GM18909 (cell line): ENCODE data around the gene ARL8A.
"Not testable (repeated sequence)": the region's sequence is repeated elsewhere in the genome, so short reads cannot be mapped to it uniquely, and the experiment has no call there.

Experiments
- ATAC-seq: cut with Tn5 transposase; IDR thresholded peaks from one replicate; pipeline ENCODE4 v1.9.1; 2021; ENCODE audit warnings: mild to moderate bottlenecking; ENCODE audit not compliant: unreplicated experiment, poor library complexity

Gene ARL8A

DNA sequence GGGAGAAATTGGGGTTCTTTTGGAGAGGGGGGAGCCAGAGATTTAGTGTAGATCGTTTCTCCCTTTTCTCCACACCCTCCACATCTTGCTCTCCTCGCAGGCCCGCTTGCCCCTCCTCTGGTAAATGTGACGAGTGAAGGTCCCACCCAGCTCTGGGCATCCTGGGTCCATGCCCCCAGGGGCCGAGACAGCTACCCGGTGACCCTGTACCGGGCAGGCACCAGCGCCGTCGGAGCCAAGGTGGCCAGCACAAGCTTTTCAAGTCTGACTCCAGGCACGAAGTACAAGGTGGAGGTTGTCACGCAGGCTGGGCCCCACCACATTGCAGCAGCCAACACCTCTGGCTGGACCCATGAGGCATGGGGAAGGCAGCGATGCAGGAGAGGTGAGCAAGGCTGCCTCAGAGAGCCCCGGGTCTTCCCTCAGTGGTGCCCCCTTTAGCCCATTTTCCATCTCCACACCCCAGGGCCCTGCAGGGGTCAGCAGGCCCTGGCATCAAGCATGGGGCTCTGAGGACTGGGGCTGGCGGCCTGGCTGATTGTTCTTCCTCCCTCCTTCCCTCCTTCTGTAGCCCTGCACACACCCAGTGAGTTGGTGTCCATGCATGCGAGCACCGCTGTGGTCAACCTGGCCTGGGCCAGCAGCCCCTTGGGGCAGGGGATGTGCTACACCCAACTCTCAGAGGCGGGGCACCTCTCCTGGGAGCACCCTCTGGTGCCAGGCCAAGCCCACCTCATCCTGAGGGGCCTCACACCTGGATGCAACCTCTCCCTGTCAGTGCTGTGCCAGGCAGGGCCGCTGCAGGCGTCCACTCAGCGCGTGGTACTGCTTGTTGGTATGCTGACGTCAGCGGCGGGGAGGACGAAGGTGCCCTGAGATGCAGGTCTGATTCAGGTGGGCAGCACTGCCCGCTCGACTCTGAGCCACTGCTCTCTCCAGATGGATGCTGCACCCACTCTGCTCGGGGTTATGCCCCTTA, 32.7 kb upstream of the ARL8A start:
- no peak for ATAC-seq

DNA sequence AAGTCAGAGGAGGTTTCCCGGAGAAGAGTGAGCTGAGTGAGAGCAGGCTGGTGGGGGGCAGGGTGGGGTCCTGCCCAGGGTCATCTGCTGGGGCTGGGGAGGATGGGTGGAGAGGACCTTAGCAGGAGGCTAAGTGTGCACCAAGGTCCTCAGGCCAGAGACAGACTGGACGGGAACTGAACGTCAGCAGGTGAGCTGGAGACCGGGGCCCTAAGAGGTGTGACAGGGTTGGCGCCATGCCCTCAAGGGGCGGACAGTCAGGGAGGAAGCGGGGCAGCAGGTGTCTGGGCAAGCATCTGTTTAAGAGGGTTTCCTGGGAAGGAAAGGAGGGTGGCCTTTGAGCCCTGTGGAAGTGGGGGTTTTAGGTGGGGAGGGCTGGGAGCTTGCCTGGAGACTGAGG, 29.5 kb upstream of the ARL8A start:
- no peak for ATAC-seq

DNA sequence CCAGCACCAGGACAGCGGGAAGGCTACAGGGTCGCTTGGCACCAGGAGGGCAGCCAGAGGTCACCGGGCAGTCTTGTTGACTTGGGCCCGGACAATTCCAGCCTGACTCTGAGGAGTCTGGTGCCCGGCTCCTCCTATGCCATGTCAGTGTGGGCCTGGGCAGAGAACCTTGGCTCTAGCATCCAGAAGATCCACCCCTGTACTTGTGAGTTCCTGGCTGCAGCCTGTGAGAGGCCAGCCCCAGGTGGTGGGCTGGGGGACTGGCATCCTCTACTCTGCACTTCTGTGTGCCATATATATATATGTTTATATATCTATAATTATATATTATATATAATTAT, 27.4 kb upstream of the ARL8A start:
- ATAC-seq, result no peak

DNA sequence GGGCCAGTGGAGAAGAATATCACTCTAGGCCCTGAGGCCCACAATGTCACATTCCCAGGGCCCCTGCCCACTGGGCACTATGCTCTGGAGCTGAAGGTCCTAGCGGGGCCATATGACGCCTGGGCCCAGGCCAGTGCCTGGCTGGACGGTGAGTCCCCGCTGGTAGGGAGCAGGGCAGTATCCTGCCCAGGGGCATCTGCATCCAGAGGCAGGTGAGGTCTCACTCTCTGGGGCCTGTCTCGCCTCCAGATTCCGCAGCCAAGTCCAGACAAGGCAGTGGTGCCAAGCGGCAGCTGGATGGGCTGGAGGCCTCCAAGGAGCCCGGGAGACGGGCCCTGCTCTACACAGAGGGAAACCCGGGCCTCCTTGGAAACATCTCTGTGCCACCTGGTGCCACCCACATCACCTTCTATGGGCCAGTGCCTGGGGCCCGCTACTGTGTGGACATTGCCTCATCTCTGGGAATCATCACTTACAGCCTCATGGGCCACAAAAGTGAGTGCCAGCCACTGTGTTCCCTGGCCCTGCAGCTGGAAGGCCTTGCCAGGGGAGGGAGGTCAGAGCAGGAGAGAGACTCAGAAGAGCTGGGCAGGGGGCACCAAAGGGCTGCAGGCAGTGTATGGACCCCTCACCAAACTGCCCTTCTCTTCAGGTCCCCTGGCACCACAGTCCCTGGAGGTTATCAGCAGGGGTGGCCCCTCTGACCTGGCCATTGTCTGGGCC, 26.9 kb upstream of the ARL8A start:
- ATAC-seq, result no peak

DNA sequence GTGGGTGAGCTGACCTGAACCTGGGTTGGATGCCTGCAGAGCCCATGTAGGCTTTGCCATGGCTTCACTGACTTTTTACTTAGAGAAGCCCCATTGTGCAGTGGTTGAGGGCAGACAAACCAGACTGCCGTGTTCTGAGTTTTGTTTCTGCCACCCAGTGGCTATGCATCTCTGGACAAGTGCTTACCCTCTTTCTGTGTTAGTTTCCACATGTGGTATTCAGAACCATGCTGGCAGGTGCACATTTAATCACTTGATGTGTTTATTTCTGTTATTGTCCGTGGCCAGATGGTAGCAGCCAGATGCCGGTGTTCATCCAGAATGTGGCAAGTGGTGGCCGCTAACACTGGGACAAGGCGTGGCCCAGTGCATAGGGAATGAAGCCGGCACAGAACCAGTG, 26.2 kb upstream of the ARL8A start:
- no peak for ATAC-seq

DNA sequence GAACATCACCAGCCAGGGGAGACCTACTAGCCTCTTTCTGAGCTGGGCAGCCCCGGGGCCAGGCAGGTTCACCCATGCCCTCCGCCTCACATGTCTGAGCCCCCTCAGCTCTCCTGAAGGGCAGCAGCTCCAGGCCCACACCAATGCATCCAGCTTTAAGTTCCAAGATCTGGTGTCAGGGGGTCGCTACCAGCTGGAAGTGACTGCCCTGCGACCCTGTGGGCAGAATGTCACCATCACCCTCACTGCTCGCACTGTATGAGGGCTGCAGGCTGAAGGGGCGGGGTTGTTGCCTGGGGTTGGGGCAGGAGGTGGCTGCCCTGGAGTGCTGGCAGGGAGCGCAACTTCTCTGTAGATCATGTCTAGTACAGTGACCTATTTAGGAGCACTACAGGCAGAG, 24.3 kb upstream of the ARL8A start:
- ATAC-seq, result no peak

DNA sequence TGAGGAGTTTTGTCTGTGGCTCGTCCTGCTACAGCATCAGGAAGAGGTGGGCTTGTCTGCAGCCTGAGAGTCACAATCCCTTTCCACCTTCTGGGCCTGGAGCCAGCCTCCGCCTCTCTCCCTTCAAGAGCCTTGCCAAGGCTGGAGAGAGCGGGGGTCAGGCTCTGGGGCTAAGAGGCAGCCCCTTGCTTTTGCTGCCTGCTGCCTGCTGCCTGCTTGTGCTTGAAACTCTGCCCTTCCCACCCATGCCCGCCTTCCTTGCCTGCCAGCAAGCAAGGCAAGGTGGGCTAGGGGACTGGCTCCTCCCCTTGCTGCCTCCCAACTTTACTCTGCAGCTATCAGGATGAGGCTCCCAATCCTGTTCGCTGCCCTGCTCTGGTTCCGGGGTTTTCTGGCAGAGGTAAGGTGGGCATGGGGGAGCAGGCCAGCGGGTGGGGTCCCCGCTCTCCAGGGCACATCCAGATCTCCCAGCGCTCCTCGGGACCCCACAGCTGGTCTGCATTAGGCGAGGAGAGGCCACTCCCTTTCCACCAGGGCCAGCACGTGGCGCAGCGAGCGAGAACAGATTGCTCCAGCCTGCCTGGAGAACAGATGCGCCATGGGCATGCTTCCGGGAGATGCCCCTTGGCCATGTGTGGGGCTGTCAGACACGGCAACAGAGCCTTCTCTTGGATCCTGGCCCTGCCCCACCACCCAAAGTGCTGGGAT, 23.3 kb upstream of the ARL8A start:
- no peak for ATAC-seq

DNA sequence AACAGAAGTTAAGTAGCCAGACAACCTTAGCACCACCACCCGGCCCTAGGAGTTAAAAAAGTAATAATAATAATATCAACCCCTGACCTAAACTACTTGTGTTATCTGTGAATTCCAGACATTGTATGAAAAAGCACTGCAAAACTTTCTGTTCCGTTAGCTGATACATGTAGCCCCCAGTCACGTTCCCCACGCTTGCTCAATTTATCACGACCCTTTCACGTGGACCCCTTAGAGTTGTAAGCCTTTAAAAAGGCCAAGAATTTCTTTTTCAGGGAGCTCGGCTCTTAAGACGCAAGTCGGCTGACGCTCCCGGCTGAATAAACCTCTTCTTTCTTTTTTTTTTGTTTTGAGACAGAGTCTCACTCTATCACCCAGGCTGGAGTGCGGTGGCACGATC, 22.5 kb upstream of the ARL8A start:
- ATAC-seq, result not testable (repeated sequence)

DNA sequence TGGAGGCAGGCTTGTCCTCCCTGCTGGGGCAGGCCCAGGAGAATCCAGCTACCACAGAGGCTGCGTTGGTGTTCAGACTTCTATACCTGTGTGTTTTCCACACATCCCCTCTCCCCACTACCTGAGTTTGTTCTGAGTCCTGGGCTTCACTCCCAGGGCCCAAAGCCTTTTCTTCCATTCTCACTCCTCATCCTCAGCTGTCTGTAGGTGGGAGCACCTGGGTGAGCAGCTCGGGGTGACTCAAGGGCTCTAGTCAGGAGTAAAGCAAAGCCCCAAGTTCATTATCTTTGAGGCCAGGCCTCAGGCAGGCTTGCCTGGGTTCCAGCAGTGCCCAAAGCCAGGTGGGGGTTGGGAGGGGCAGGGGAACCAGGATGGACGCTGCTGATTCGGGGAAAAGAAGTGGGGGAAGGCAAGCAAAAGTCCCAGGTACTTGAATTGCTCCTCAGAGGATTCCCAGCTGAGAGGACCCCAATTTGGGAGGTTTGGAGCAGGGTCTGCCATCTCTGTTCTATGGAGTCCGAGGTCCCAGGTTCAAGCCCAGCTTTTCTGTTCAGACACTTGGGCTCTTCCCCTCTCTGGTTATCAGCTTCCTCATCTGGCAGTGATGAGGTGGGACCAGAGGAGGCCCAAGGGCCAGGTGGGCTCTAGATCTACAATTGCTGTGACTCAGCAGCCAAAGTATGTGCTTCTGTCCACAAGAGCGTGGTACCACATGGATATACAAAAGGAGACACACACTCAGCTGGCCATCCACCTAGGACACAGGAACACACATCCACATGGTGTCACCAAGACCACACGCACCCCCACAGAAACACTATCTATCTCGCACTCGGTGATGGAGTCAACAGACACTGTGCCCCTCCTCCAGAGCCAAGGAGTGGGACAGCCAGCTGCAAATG, 21.7 kb upstream of the ARL8A start:
- ATAC-seq, result no peak

DNA sequence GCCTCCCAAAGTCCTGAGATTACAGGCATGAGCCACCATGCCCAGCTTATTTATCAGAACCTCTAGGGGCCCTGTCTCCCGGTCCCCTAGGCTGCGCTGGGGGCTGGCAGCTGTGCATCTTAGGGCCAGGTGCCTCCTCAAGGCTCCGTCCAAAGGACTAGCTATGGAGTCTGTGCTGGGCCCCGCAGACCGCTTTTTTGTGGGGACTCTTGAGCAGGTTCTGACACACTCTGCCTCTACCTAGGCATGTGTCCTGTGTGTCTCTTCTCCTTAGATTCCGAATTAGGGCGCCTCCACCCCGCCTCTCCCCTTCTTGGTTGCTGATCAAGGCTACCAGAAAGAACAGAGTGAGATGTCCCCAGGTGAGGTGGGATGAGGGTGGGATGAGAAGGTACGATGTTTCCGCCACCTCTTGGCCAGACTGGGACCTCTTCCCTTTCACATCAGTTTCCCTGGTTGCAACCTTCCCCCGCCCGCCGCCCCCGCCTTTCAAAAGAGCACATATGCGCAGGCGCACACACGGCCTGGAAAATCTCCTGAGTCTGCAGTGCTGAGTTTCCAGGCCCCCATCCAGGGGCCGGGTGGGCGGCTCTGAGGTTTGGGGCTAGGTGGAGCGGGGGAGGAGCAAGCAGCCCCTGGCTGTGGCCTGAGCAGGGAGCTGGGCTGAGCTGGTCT, 20.9 kb upstream of the ARL8A start:
- no peak for ATAC-seq

DNA sequence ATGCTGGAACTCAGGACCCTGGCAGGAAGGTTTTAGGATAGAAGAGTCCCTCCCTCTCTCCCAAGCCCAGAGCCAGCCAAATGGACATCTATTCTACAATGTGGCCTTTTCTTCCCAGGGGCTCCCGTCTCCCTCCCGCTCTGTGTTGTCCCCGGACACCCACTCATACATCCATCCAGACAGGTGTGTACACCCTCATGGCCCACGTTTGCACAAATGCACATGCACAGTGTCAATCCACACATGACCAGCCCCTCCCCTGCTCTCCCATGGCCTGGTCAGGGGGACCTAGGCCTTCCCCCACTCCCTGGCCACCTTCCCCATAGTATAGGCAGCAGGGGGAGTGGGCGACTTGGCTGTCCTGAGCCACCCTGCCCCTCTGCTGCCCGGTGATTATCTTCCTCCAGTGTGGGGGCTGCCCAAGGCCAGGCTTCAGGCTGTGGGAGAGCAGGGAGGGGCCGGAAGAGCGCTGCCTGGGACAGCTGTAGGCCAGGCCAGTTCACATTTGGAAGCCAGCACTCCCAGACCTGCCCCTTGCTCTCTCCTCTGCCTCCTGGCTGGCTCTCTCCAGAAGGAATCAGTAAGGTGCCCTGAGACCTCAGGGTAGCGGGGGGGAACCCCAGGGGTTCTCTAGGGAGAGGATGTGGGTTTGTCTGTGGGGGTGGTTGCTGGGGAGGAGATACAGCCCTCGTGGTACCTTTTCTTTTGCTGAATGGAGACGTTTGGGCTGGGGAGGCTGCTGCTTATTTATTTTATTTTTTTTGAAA, 19.9 kb upstream of the ARL8A start:
- peak; percentile 45 for ATAC-seq

DNA sequence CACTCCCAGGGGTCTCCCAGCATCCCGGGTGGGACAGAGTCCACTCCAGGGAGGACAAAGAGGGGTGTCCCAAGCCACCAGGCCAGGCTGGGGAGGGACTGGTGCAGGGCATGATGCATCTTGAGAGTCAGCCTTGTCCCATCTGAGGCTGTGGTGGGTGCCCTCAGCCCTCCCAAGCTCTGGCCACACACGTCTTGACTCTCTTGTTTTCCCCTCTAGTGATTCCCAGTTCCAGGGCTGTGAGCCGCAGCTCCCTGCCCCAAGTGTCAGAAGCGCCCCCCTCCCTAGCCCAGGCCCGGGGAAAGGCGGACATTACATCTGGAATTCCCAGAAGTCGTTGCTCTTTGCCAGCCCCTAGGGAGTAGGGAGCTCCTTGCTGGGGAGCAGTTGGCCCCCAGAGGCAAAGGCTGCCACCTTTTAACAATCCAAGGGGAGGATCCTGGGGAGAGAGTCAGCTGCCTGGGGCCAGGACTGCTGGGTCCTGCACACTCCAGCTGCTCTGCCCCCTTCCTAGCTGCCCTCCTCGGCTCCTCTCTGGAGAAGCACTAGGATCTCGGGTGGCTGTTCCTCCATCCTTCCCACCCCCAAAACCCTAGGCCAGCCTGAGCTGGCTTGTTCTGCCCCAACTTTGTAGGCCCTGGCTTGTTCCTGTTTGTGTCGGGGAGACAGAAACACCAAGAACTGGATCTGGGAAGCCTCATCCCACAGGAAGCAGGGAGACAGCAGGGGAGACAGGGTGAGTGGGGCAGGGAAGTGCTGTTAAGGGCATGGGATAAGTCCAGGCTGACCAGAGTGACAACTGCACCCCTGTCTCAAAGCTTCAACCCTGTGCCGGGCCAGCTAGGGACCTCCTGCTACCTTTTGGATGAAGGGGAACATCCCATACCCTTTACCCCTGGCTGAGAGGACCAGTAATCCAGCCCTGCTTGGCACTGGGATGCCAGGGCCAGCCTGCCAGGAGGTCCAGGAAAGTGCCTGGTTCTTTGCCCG, 19.0 kb upstream of the ARL8A start:
- no peak for ATAC-seq

DNA sequence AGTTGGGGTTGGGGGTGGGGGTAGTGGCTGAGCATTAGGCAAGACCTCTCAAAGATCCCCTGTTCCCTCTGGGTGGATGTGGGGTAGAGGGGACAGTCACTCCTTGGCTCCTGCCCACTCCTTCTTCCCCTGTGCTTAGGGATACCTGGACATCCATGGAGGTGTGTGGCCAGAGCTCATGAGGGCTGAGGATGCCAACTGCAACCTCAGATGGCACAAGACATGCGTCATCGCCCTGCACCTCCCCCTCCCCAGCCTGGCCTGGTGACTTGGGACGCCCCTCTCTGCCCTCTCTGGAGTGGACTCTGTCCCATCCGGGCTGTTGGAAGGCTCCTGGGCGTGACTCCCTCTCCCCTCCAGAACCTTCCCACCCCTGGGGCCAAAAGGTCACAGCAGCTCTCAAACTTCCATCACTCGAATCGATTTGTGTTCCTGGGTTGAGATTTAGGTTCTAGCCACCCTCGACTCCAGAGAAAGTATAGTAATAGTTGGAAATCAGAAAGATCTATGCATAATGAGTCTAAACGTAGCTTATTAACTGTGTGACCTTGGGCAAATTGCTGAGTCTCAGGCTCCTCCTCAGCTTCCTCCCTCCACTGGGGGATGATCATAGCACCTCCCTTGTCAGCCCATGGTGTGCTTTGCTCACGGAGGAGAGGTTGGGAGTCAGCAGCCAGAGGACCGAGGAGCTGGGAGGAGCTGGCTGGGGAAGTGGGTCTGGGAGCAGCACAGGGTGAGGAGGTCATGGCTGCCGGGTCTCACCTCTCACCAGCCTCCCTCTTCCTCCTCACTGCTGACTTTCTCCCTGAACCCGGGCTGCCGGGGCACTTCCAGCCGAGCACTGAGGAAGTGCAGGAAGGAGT, 18.1 kb upstream of the ARL8A start:
- no peak for ATAC-seq

DNA sequence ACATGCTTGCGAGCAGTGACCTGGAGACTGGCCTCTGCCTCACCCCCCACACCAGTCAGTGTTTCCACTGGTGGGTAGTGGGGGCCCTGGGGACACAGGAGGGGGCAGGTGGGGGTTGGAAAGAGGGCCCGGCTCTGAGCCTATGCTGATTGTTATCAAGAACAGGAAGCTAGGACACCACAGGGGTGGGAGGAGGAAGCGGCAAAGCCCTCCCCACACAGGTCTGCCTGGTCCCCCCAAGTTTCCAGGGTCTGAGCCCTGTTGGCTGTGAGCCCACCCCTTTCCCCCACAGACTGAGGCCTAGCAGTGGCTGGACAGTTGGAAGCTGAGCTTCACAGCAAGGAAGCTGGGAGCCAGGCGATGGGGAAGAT, 17.5 kb upstream of the ARL8A start:
- peak; percentile 46 for ATAC-seq

DNA sequence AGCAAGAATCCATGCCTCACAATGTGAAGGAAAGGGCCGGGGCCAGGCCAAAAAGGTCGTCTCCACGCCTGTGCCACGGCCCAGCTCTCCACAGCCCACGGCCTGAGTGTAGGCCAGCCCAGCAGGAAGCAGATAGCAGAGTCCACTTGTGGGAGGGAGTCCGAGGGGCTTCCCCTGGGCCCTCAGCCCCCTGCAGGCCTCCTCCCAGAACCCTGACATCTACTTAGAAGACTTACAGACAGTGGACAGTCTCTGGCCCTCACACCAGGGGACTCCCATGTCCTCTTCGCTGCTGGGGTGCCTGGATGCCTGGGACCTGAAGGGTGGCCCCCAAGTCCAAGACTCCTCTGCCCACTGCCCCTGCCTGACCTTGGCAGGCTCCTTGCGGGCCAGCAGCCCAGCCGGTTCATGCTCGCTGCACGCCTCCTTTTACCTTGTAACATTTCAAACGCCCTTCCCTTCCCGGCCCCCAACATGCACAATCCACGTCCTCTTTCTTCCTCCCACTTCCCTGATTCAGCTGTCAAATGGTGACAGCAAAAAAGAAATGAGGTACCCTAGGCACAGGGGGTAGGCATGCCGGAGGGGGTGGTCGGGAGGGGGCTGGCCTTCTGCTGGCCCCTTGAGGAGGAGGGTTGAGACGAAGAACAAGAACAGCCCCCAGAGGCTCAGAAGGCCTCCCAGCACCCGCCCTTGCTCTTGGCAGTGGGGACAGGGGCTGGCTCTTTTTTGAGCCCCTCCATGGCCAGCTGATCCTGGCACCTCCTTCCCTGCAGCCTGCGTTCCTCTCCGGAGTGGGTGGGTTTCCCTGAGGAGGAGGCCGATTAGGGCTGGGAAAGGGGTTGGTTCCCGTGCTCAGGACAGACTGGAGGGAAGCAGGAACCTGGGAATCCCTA, 16.9 kb upstream of the ARL8A start:
- no peak for ATAC-seq
